ENCODE data around the gene FABP1. TPM values are rescaled to one million over a fixed set of nuclear protein-coding genes. Genes with fewer than 3 reads are reported as not detected.

Gene FABP1
- total and polyA plus RNA-seq, 2 of the 8 experiments (the other 6 are each of a cell fraction or from before 2014, with no cell fraction given), result 0.09 TPM; not detected in 1

DNA sequence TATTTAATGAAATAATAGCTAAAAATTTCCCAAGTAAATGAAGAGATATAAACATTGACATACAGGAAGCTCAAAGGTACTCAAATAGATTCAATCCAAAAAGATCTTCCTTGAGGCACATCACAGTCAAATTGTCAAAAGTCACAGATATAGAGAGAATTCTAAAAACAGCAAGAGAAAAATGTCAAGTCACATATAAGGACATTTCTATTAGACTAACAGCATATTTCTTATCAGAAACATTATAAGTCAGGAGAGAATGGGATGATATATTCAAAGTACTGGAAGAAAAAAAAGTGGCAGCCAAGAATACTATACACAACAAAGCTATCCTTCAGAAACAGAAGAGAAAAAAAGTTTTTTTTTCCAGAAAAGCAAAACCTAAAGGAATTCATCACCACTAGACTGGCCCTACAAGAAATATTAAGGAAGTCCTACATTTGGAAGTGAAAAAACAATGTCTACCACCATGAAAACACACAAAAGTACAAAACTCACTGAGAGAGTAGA lies 21.1 kb upstream of the FABP1 start (continued):
- TF ChIP-seq CHD7 (IDR thresholded peaks at IDR 0.05; ENCODE audit: insufficient replicate concordance, low read length) (no peak), ASH2L (IDR thresholded peaks at IDR 0.05; ENCODE audit: low read length) (no peak), SP2 (IDR thresholded peaks at IDR 0.05; ENCODE audit: low read length) (no peak), TAF7 (optimal IDR thresholded peaks at IDR 0.05; ENCODE audit: borderline replicate concordance, low read depth, low read length) (no peak), POU5F1 (IDR thresholded peaks at IDR 0.05; ENCODE audit: low read depth, low read length) (no peak), CHD1 (IDR thresholded peaks at IDR 0.05; ENCODE audit: low read depth, low read length) (no peak), RXRA (IDR thresholded peaks at IDR 0.05; ENCODE audit: insufficient read depth, low read depth, low read length) (no peak), CREB1 (IDR thresholded peaks at IDR 0.05) (no peak), CTCF (IDR thresholded peaks at IDR 0.05; ENCODE audit: control extremely low read depth in 1 of 3, insufficient read depth in 1 of 3, low read depth in 1 of 3, low read length in 3 of 3) (no peak), CBX8 (IDR thresholded peaks at IDR 0.05; ENCODE audit: borderline replicate concordance, low read depth, low read length) (no peak)

Data from H1 (cell line).